HG03342 (cell line): ENCODE data around the gene COL27A1.

Experiments used
- ATAC-seq: cut with Tn5 transposase; IDR thresholded peaks from one replicate; pipeline ENCODE4 v1.9.1; 2021; ENCODE audit warnings: mild to moderate bottlenecking, moderate library complexity; ENCODE audit not compliant: unreplicated experiment

Gene COL27A1

GRCh38 chr9:114221706-114222465, 66.5 kb downstream of the COL27A1 start:
- no peak for ATAC-seq

GRCh38 chr9:114223564-114224246, 68.4 kb downstream of the COL27A1 start:
- no peak for ATAC-seq

- no peak for ATAC-seq
These were observed 68.9 kb downstream of the COL27A1 start for GRCh38 chr9:114224247-114224610.

GRCh38 chr9:114225561-114226212, 70.3 kb downstream of the COL27A1 start:
- no peak for ATAC-seq

GRCh38 chr9:114226246-114227055, 71.1 kb downstream of the COL27A1 start:
- ATAC-seq = no peak

GRCh38 chr9:114227288-114228015, 72.1 kb downstream of the COL27A1 start:
- no peak for ATAC-seq

GRCh38 chr9:114228016-114228808, 72.9 kb downstream of the COL27A1 start:
- ATAC-seq = no peak

GRCh38 chr9:114229295-114229694, 74.0 kb downstream of the COL27A1 start:
- ATAC-seq = no peak

GRCh38 chr9:114230068-114230467, 74.7 kb downstream of the COL27A1 start:
- no peak for ATAC-seq

- no peak for ATAC-seq
These were observed 75.9 kb downstream of the COL27A1 start for GRCh38 chr9:114231273-114231672.

- ATAC-seq = no peak
These were observed 76.5 kb downstream of the COL27A1 start for GRCh38 chr9:114231719-114232449.

- ATAC-seq = no peak
These were observed 78.3 kb downstream of the COL27A1 start for GRCh38 chr9:114233491-114234185.

- ATAC-seq = no peak
These were observed 79.8 kb downstream of the COL27A1 start for GRCh38 chr9:114235033-114235661.

- no peak for ATAC-seq
These were observed 81.2 kb downstream of the COL27A1 start for GRCh38 chr9:114236391-114237138.

GRCh38 chr9:114237247-114237646, 81.9 kb downstream of the COL27A1 start:
- ATAC-seq = no peak

- ATAC-seq = no peak
These were observed 82.4 kb downstream of the COL27A1 start for GRCh38 chr9:114237781-114238180.

- no peak for ATAC-seq
These were observed 83.1 kb downstream of the COL27A1 start for GRCh38 chr9:114238472-114238871.
